ENCODE measurements around the gene TENM4. TPM values are rescaled to one million over a fixed set of nuclear protein-coding genes. Genes with fewer than 3 reads are reported as not detected.

The TENM4 gene
- total RNA-seq, 1 donor from 2014 or later, result 5.1 TPM

GRCh38 chr11:79139900-79140299 lies 300.9 kb downstream of the TENM4 start:
- Histone ChIP-seq H4K20me1 (ENCODE audit: low read depth) (no peaks in the 10 kb centered on the region), H3K36me3 (no peaks in the 10 kb centered on the region), H3K79me2 (ENCODE audit: low read depth) (no peaks in the 10 kb centered on the region), H3K4me1 (no peaks in the 10 kb centered on the region), H3K4me3 (no peak overlapping the region), H3K27ac (no peak overlapping the region), H2AFZ (replicated peaks) (no peak overlapping the region), H3K27me3 (no peaks in the 10 kb centered on the region), H3K4me2 (no peak overlapping the region), H3K9me3 (ENCODE audit: low read depth) (no peaks in the 10 kb centered on the region), H3F3A (ENCODE audit: low read depth) (peaks cover 22% of the 10 kb centered on the region), H3K9ac (no peak overlapping the region)
- Mint-ChIP-seq H3K9me3 (peaks cover 15% of the 10 kb centered on the region), H3K4me3 (no peak overlapping the region), H3K27me3 (ENCODE audit: insufficient read depth, low read depth) (peaks cover 4% of the 10 kb centered on the region), H3K4me1 (peaks cover 12% of the 10 kb centered on the region), H3K27ac (no peak overlapping the region), H3K36me3 (peaks cover 2% of the 10 kb centered on the region)
- TF ChIP-seq EZH2 (IDR thresholded peaks at IDR 0.05) (no peak), EZH2phosphoT487 (IDR thresholded peaks at IDR 0.05) (no peak)
- TF ChIP-seq, protein P1, sequence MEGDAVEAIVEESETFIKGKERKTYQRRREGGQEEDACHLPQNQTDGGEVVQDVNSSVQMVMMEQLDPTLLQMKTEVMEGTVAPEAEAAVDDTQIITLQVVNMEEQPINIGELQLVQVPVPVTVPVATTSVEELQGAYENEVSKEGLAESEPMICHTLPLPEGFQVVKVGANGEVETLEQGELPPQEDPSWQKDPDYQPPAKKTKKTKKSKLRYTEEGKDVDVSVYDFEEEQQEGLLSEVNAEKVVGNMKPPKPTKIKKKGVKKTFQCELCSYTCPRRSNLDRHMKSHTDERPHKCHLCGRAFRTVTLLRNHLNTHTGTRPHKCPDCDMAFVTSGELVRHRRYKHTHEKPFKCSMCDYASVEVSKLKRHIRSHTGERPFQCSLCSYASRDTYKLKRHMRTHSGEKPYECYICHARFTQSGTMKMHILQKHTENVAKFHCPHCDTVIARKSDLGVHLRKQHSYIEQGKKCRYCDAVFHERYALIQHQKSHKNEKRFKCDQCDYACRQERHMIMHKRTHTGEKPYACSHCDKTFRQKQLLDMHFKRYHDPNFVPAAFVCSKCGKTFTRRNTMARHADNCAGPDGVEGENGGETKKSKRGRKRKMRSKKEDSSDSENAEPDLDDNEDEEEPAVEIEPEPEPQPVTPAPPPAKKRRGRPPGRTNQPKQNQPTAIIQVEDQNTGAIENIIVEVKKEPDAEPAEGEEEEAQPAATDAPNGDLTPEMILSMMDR (IDR thresholded peaks at IDR 0.05), result no peak
- peak; percentile 14 for DNase-seq (ENCODE audit: low spot score)

- H3K4me1 ChIP-seq, result no peaks in the 10 kb centered on the region
- H3K9me3 ChIP-seq (ENCODE audit: low read depth), result no peaks in the 10 kb centered on the region
- H3K4me1 Mint-ChIP-seq, result no peaks in the 10 kb centered on the region
- H3K9ac ChIP-seq, result no peak overlapping the region
- no peaks in the 10 kb centered on the region for H3K36me3 ChIP-seq
- no peaks in the 10 kb centered on the region for H3K79me2 ChIP-seq (ENCODE audit: low read depth)
- no peak for TF ChIP-seq EZH2 (IDR thresholded peaks at IDR 0.05)
- TF ChIP-seq, protein P1 (IDR thresholded peaks at IDR 0.05), result no peak
- no peak overlapping the region for H3K4me3 ChIP-seq
- DNase-seq (ENCODE audit: low spot score), result no peak
- no peak overlapping the region for H3K27ac ChIP-seq
- H3K27me3 ChIP-seq, result no peaks in the 10 kb centered on the region
- H3K4me3 Mint-ChIP-seq, result no peak overlapping the region
- no peak overlapping the region for H3K27ac Mint-ChIP-seq
- no peaks in the 10 kb centered on the region for H3F3A ChIP-seq (ENCODE audit: low read depth)
- peaks cover 9% of the 10 kb centered on the region for H3K27me3 Mint-ChIP-seq (ENCODE audit: insufficient read depth, low read depth)
- no peaks in the 10 kb centered on the region for H4K20me1 ChIP-seq (ENCODE audit: low read depth)
- peaks cover 64% of the 10 kb centered on the region for H3K9me3 Mint-ChIP-seq
- H3K36me3 Mint-ChIP-seq, result peaks cover 17% of the 10 kb centered on the region
- H3K4me2 ChIP-seq, result no peak overlapping the region
- no peak overlapping the region for H2AFZ ChIP-seq (replicated peaks)
These were observed 311.1 kb downstream of the TENM4 start for GRCh38 chr11:79129702-79130101.

GRCh38 chr11:79128291-79128690 lies 312.5 kb downstream of the TENM4 start:
- H3K4me2 ChIP-seq, result no peak overlapping the region
- H3K9ac ChIP-seq, result no peak overlapping the region
- TF ChIP-seq EZH2phosphoT487 (IDR thresholded peaks at IDR 0.05) (no peak), EZH2 (IDR thresholded peaks at IDR 0.05) (no peak)
- TF ChIP-seq, protein P1 (IDR thresholded peaks at IDR 0.05), result no peak
- H3F3A ChIP-seq (ENCODE audit: low read depth), result no peaks in the 10 kb centered on the region
- DNase-seq (ENCODE audit: low spot score), result no peak
- no peak overlapping the region for H3K4me3 ChIP-seq
- H3K4me1 Mint-ChIP-seq, result no peaks in the 10 kb centered on the region
- H3K9me3 ChIP-seq (ENCODE audit: low read depth), result no peaks in the 10 kb centered on the region
- peaks cover 60% of the 10 kb centered on the region for H3K9me3 Mint-ChIP-seq
- peaks cover 9% of the 10 kb centered on the region for H3K27me3 Mint-ChIP-seq (ENCODE audit: insufficient read depth, low read depth)
- H3K79me2 ChIP-seq (ENCODE audit: low read depth), result no peaks in the 10 kb centered on the region
- H3K27ac ChIP-seq, result no peak overlapping the region
- no peaks in the 10 kb centered on the region for H3K27me3 ChIP-seq
- no peak overlapping the region for H2AFZ ChIP-seq (replicated peaks)
- no peaks in the 10 kb centered on the region for H3K4me1 ChIP-seq
- peaks cover 17% of the 10 kb centered on the region for H3K36me3 Mint-ChIP-seq
- no peaks in the 10 kb centered on the region for H3K36me3 ChIP-seq
- H4K20me1 ChIP-seq (ENCODE audit: low read depth), result no peaks in the 10 kb centered on the region
- H3K27ac Mint-ChIP-seq, result no peak overlapping the region
- H3K4me3 Mint-ChIP-seq, result no peak overlapping the region

Data from neural progenitor cell (in vitro differentiated cells).